ENCODE data around the gene PYM1. TPM values are rescaled to one million over a fixed set of nuclear protein-coding genes. Genes with fewer than 3 reads are reported as not detected.
A peak's percentile ranks its signal among the peaks of the same experiment; 100 is the strongest.

The PYM1 gene
- total RNA-seq, 4 donors from 2014 or later, result 28.6 to 48.2 (median 43.7) TPM

- H3K4me1 ChIP-seq, result peaks cover 17 to 38% of the 10 kb centered on the region in 2 donors
- H3K27me3 ChIP-seq, result no peaks in the 10 kb centered on the region
- peak overlapping the region; percentile 30 to 74 (median 69) for H3K27ac ChIP-seq
- WGBS, 2 donors, result 17 to 19% methylated on average over 10 of the region's 10 CpGs
- peak; percentile 8 to 14 for DNase-seq
- intact Hi-C loops (cut with DNase I), result no loop called here
- peak overlapping the region; percentile 53 to 69 (median 68) for H3K4me3 ChIP-seq (replicated peaks in 1 of 3)
- TF ChIP-seq POLR2A (IDR thresholded peaks at IDR 0.05), result no peak
- TF ChIP-seq, protein P1, sequence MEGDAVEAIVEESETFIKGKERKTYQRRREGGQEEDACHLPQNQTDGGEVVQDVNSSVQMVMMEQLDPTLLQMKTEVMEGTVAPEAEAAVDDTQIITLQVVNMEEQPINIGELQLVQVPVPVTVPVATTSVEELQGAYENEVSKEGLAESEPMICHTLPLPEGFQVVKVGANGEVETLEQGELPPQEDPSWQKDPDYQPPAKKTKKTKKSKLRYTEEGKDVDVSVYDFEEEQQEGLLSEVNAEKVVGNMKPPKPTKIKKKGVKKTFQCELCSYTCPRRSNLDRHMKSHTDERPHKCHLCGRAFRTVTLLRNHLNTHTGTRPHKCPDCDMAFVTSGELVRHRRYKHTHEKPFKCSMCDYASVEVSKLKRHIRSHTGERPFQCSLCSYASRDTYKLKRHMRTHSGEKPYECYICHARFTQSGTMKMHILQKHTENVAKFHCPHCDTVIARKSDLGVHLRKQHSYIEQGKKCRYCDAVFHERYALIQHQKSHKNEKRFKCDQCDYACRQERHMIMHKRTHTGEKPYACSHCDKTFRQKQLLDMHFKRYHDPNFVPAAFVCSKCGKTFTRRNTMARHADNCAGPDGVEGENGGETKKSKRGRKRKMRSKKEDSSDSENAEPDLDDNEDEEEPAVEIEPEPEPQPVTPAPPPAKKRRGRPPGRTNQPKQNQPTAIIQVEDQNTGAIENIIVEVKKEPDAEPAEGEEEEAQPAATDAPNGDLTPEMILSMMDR (IDR thresholded peaks at IDR 0.05), result no peak
- H3K36me3 ChIP-seq, result no peaks in the 10 kb centered on the region
- no peaks in the 10 kb centered on the region for H3K9me3 ChIP-seq
These were observed 3.7 kb upstream of the PYM1 start for GRCh38 chr12:55931317-55931779.

- Histone ChIP-seq H3K27me3 (no peaks in the 10 kb centered on the region), H3K9me3 (no peaks in the 10 kb centered on the region), H3K27ac (peak within 1 kb of the TSS; percentile 30 to 74 (median 69)), H3K4me3 (replicated peaks in 1 of 3) (peak within 1 kb of the TSS; percentile 53 to 69 (median 68)), H3K36me3 (no peaks in the 10 kb centered on the region), H3K4me1 (peaks cover 17 to 44% of the 10 kb centered on the region in 2 donors)
- peak; percentile 24 to 27 for DNase-seq
- 45 to 52% methylated on average over 3 of the region's 3 CpGs for WGBS, 2 donors
- TF ChIP-seq, protein P1 (IDR thresholded peaks at IDR 0.05), result peak in 5 of 6 experiments; percentile 21 to 48 (median 36)
- TF ChIP-seq POLR2A (IDR thresholded peaks at IDR 0.05), result no peak
- intact Hi-C loops (cut with DNase I), result no loop called here
These were observed 3.1 kb upstream of the PYM1 start, which contains the start of gene DGKA for GRCh38 chr12:55930771-55931316. Gene DGKA (plus strand): TSS chr12:55931162. CDS start chr12:55936504, 5,342 bp downstream.

DNA sequence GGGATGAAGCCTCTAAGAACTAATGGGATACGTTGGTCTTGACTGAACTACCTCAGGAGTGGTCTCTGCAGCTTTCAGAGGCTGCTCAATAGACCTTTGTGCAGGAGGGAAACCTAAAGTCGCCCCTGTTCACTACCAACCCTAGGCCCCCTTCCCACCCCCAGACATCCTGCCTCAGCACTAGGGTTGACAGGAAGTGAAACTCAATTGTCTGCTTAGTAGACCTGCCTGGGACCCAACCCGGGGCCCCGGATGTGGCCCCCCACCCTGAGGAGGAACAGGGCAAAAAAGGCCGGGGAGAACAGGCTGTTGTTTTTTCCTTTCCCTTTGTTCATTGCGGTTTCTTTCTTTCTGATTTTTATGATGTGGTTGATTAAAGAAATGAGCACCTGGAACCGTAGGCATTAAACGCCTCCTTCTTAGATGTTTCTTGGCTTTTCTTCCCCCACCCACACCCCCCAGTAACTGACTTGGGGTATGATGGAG, 1.7 kb upstream of the PYM1 start:
- Histone ChIP-seq H3K36me3 (no peaks in the 10 kb centered on the region), H3K4me1 (peaks cover 17 to 48% of the 10 kb centered on the region in 2 donors), H3K9me3 (no peaks in the 10 kb centered on the region), H3K27ac (no peak overlapping the region), H3K4me3 (replicated peaks in 1 of 3) (no peak overlapping the region), H3K27me3 (no peaks in the 10 kb centered on the region)
- whole genome bisulfite sequencing, 2 donors, result 37 to 40% methylated on average over 8 of the region's 8 CpGs
- TF ChIP-seq, protein P1 (IDR thresholded peaks at IDR 0.05), result no peak
- TF ChIP-seq POLR2A (IDR thresholded peaks at IDR 0.05), result no peak
- intact Hi-C loops (cut with DNase I), result no loop called here
- peak in 1 of 2 donors; percentile 24 for DNase-seq

DNA sequence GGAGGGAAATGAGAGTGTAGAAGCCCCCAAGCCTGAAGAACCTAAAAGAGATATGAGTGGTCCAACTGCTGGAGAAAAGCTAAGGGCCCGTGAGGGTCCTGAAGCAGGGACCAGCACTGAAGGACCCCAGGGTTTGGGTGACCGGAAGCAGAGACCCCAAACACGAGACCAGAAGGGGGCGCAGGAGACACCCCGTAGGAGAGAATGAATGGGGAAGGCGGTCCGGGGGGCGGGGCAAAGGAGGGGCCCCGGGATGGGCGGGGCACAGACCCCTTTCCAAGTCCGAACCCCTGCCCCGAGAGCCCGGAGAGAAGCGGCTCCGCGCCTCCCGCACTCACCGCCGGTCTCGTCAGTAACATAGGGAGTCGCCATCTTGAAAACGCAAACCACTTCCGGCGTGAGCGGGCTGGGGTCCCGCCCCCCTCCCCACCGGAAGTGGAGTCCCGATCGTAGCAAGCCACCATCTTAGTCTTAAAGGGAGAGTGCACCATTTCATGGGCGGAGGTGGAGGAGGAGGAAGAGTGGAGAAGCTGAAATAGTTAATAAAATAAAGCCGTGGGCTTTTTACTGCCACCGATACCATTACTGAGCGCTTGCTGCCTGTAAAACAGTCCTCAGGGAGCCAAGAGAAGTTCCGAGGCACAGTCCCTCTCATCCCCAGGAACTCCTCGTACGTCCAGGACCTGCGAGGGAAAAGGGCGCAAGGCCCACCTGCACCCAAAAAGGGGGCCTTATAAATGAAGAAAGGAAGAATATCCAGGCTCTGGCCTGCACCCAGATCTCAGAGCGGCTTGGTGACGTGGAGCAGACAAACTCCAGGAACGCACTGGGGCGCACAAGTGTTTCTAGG, 731 bp downstream of the PYM1 start:
- Histone ChIP-seq H3K9me3 (no peaks in the 10 kb centered on the region), H3K27me3 (no peaks in the 10 kb centered on the region), H3K36me3 (peaks cover 0 to 2% of the 10 kb centered on the region in 2 donors), H3K4me3 (replicated peaks in 1 of 3) (peak overlapping the region; percentile 31 to 85 (median 69)), H3K27ac (peak overlapping the region; percentile 93 to 96 (median 95)), H3K4me1 (peaks cover 8 to 35% of the 10 kb centered on the region in 2 donors)
- peak in 1 of 2 donors; percentile 71 for TF ChIP-seq POLR2A (IDR thresholded peaks at IDR 0.05)
- TF ChIP-seq, protein P1 (IDR thresholded peaks at IDR 0.05), result peak; percentile 27 to 76 (median 60)
- intact Hi-C loops (cut with DNase I), result no loop called here
- 0% methylated on average over 38 to 41 of the region's 42 CpGs for WGBS, 2 donors
- DNase-seq, result peak; percentile 87 to 88

All from thyroid gland (tissue), 4 donors.